Measurements from ENCODE around the gene SOD1.

DNA sequence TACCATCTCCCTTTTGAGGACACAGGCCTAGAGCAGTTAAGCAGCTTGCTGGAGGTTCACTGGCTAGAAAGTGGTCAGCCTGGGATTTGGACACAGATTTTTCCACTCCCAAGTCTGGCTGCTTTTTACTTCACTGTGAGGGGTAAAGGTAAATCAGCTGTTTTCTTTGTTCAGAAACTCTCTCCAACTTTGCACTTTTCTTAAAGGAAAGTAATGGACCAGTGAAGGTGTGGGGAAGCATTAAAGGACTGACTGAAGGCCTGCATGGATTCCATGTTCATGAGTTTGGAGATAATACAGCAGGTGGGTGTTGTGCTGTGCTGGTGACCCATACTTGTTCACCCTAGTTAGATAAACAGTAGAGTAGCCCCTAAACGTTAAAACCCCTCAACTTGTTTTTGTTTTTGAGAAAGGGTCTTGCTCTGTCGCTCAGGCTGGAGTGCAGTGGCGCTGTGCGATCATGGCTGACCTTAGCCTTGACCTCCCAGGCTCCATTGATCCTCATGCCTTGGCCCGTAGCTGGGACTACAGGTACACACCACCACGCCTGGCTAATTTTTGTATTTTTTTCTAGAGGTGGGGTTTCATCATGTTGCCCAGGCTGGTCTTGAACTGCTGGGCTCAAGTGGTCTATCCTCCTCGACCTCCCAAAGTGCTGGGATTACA, 4.2 kb downstream of the SOD1 start:
- TF ChIP-seq POLR2AphosphoS5 (IDR thresholded peaks at IDR 0.05; ENCODE audit: low read depth, low read length) (no peak), TAF1 (IDR thresholded peaks at IDR 0.05; ENCODE audit: low read depth, low read length) (no peak), TCF12 (IDR thresholded peaks at IDR 0.05; ENCODE audit: low read depth, low read length) (no peak), POLR2A (IDR thresholded peaks at IDR 0.05; ENCODE audit: control extremely low read depth in 1 of 2, low read depth in 2 of 2, low read length in 2 of 2) (no peak), CBX5 (IDR thresholded peaks at IDR 0.05; ENCODE audit: low read depth, low read length) (no peak), EZH2 (IDR thresholded peaks at IDR 0.05; ENCODE audit: low read depth, low read length, severe bottlenecking) (no peak), CEBPB (IDR thresholded peaks at IDR 0.05; ENCODE audit: low read depth, low read length) (no peak)
- TF ChIP-seq, protein P1, sequence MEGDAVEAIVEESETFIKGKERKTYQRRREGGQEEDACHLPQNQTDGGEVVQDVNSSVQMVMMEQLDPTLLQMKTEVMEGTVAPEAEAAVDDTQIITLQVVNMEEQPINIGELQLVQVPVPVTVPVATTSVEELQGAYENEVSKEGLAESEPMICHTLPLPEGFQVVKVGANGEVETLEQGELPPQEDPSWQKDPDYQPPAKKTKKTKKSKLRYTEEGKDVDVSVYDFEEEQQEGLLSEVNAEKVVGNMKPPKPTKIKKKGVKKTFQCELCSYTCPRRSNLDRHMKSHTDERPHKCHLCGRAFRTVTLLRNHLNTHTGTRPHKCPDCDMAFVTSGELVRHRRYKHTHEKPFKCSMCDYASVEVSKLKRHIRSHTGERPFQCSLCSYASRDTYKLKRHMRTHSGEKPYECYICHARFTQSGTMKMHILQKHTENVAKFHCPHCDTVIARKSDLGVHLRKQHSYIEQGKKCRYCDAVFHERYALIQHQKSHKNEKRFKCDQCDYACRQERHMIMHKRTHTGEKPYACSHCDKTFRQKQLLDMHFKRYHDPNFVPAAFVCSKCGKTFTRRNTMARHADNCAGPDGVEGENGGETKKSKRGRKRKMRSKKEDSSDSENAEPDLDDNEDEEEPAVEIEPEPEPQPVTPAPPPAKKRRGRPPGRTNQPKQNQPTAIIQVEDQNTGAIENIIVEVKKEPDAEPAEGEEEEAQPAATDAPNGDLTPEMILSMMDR (IDR thresholded peaks at IDR 0.05; ENCODE audit: control extremely low read depth in 1 of 3, insufficient read depth in 1 of 3, low read depth in 1 of 3, low read length in 3 of 3), result no peak
- TF ChIP-seq, protein P2, sequence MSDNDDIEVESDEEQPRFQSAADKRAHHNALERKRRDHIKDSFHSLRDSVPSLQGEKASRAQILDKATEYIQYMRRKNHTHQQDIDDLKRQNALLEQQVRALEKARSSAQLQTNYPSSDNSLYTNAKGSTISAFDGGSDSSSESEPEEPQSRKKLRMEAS (IDR thresholded peaks at IDR 0.05), result no peak
